ENCODE measurements around the gene BMAL1.
A peak's percentile ranks its signal among the peaks of the same experiment; 100 is the strongest.
"Not testable (repeated sequence)": the region's sequence is repeated elsewhere in the genome, so short reads cannot be mapped to it uniquely, and the experiment has no call there.

Gene BMAL1

GRCh38 chr11:13277768-13278608 lies at the start of gene BMAL1:
Gene BMAL1, plus strand, starts transcription at chr11:13277790. Its CDS starts 76,519 bp downstream, at chr11:13354309.
- peak; percentile 11 for DNase-seq (ENCODE audit: low spot score)

- no peak for DNase-seq (ENCODE audit: low spot score)
Measured at GRCh38 chr11:13228572-13228971, 49.0 kb upstream of the BMAL1 start.

DNA sequence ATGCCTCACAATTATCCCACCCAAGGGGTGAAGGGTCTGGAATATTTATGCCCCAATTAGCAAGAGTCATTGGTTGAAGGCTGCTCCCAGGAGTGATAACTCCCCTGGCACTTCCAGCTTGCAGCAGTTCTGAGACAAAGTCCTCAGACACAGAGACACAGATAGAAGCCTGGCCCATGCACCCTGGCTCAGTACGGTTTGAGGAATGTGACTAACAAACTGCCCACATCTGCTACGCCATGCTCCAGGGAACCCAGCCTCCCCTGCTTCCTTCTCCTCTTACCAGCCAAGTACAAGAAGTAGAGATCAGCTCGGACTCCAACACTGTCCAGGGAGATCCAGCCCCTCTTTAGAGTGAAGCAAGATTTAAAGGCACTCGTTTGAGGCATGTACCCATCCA lies 48.5 kb upstream of the BMAL1 start:
- no peak for DNase-seq (ENCODE audit: low spot score)

GRCh38 chr11:13229711-13230318 lies 47.8 kb upstream of the BMAL1 start:
- DNase-seq (ENCODE audit: low spot score), result no peak

GRCh38 chr11:13233173-13233745 lies 44.3 kb upstream of the BMAL1 start:
- no peak for DNase-seq (ENCODE audit: low spot score)

- DNase-seq (ENCODE audit: low spot score), result no peak
Measured at GRCh38 chr11:13235895-13236294, 41.7 kb upstream of the BMAL1 start.

DNA sequence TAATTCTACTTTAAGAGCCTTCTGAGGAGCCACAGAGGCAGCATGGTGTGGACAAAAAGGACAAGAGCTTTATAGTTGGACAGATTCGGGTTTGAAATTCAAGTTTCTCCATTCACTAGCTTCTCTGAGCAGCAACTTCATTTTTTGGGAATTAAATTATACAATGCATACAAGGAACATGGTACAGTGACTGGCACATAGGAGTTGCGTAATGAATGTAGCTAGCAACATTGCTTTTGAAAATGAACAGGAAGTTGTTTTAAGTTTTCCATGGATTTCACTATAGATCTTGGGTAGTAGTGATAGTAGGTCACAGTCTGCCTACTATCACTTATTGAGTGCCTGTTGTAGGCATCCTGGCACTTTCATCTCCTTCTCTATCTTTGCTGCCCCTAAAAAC lies 41.0 kb upstream of the BMAL1 start:
- DNase-seq (ENCODE audit: low spot score), result no peak

DNA sequence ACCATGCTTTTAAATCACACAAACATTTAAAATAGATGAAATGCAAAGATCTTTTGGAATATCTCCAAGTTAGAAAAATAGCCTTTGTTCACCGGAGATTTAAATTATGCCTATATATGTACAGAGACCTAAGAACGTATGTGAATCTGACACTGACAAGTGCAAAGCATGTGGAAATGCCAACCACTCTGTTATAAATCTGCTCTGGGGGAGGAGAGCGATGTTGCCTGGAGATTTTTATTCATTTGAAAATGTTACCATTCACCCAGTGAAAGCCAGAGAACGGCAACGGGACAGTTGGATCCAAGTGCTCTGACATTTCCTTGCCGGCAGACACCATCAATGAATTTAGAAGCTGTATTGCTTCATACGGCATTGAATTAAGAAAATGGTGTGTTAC lies 39.8 kb upstream of the BMAL1 start:
- DNase-seq (ENCODE audit: low spot score), result no peak

GRCh38 chr11:13238879-13239514 lies 38.6 kb upstream of the BMAL1 start:
- DNase-seq (ENCODE audit: low spot score), result peak; percentile 26

GRCh38 chr11:13242564-13242963 lies 35.0 kb upstream of the BMAL1 start:
- no peak for DNase-seq (ENCODE audit: low spot score)

GRCh38 chr11:13247606-13248296 lies 29.8 kb upstream of the BMAL1 start:
- no peak for DNase-seq (ENCODE audit: low spot score)

DNA sequence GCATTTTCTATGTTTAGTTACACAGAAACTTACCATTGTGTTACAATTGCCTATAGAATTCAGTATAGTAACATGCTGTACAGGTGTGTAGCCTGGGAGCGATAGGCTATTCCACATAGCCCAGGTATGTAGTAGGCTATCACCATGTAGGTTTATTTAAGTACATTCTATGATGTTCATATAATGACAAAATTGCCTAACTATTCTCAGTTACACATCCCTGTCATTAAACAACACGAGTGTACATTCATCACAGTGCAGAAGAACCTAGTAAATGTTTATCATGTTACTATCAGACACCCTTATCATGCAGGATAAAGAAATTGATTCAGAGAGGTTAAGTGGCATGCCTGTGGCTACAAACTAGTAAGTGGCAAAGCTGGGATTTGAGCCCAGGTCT lies 28.4 kb upstream of the BMAL1 start:
- DNase-seq (ENCODE audit: low spot score), result no peak

DNA sequence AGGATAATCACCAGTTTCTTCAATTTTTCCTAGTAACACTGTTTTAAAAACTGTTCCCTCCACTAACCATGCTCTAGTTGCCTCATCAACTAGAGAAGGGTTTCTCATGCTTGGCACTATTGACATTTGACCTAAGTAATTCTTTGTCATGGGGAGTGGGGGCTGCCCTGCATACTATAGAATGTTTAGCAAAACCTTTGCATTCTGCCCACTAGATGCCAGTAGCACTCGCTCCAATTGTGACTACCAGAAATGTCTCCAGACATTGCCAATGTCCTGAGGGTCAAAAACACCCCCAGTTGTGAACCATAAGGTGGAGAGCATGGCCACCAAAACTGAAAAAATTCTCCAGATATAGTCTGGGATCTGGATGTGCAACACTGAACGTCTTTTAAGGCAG lies 27.6 kb upstream of the BMAL1 start:
- no peak for DNase-seq (ENCODE audit: low spot score)

DNA sequence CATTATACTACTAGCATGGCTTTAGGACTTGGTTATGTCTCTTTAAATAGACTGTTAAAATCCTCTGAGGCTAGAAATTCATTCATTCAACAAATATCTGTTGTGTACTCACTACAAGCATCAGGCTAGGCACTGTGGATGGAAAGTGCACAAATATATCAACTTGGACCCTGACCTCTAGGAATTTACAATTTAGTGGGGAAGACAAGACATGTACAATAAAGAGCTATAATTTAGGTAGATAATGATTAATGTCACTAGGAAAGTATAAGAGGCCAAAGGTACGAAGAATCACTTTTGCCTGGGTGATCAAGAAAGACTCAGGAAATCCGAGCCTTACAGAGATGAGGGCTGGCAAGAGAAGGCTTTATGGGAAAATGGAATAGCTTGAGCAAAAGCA lies 25.6 kb upstream of the BMAL1 start:
- DNase-seq (ENCODE audit: low spot score), result no peak

DNA sequence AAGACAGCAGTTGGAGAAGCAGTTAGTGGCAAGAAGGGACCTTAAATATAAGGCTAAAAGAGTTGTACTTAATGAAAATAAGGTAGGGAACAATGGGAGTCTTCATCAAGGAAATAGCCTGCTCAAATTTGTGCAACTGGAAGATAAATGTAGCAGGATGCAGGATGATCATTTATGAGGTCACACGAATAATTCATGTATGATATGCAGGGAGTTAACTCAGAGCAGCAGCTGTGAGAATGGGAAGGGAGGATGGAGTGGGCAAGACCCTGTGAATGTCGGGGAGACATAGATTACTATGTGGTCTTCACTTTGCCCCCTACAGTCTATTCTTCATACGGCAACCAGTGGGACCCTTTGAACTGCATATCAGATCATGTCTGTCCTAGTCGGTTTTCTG lies 25.2 kb upstream of the BMAL1 start:
- DNase-seq (ENCODE audit: low spot score), result no peak

- no peak for DNase-seq (ENCODE audit: low spot score)
Measured at GRCh38 chr11:13256216-13256615, 21.4 kb upstream of the BMAL1 start.

DNA sequence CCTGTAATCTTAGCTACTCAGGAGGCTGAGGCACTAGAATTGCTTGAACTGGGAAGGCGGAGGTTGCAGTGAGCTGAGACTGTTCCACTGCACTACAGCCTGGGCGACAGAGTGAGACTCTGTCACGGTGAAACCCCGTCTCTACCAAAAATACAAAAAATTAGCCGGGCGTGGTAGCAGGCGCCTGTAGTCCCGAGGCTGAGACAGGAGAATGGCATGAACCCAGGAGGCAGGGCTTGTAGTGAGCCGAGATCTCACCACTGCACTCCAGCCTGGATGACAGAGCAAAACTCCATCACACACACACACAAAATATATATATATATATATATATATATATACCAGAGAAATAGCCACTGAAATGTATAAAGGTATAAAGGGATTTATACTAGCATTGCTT lies 19.5 kb upstream of the BMAL1 start:
- DNase-seq (ENCODE audit: low spot score), result not testable (repeated sequence)

GRCh38 chr11:13258855-13259254 lies 18.7 kb upstream of the BMAL1 start:
- DNase-seq (ENCODE audit: low spot score), result no peak

DNA sequence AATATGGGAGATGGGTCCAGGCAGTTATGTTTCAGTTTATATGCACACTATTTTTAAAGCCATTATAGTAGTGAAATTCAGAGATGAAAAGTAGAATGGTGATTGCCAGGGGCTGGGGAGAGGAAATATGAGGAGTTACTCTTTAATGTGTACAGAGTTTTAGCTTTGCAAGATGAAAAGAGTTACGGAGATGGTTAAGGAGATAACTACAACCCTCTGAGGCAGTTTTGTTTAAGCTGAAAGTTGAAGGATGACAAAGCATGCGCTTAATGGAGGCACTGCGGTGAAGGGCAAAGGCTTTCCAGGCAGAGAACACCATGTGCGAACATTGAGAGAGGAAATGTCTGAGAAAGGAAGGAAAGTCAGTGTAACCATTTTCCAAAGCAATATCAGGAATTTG lies 18.2 kb upstream of the BMAL1 start:
- no peak for DNase-seq (ENCODE audit: low spot score)

DNA sequence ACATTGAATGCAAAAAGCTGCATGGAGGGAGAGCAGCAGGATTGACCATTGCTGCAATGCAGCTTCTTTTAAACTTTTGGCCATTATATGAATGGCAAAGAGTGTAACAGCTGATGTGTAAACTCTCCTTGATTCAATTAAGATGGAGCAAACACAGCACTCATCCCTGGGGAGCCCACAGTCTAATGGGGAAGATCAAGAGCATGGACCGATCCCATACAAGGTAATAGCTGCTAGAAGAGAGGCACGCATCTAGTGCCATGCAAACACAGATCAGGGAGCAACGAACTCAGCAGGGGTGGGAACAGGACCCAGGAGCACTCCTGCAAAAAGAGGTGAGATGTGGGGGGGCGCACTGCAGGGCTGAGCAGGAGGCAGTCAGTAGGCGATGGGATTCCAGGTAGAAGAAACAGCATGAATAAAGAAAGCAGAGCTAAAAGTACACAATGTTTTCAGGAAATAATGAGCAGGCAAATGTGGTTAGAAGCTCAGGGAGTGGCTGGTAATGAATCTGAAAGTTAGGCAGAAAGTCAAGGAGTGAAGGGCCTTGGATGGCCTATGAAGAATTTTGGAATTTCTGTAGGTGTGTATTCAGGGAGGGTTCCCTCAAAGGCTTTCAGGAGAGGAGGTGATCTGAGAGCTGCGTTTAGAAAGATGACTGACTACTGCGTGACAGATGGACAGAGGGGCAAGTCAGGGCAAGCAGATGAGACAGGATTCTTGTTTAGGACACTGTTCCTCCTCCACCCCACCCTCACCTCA lies 17.2 kb upstream of the BMAL1 start:
- DNase-seq (ENCODE audit: low spot score), result no peak

DNA sequence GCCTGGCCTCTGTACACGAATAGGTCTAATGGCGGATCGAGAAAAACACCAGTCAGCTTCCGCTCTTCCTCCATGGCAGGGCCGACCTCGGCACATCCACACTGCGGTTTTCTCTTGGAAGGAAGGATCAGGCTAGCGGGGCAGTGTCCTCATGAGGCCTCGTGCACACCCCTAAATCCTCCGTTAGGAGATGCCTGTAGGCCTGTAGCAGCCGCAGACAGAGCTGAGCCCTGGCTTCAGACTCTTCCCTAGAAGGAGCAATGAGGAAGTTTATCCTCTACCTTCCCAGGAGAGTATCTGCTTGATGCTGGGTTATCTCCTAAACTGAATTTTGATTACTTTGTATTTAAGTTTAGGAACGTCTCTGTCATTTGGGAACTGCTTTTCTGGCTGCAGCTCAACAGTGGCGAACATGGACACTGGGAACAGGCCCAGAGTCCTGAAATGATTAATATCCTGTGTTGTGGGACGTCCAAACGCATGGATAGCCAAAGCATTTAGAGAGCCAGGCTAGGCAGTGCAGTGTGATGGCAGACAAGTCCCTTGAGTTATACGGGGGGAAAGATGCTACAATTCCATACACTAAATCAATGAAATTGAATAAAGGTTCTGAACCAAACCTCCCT lies 16.5 kb upstream of the BMAL1 start:
- DNase-seq (ENCODE audit: low spot score), result no peak
